HEK293 (cell line): ENCODE data around the gene CLVS2.

ENCODE experiments used
- CTCF ChIA-PET: fragments of 350-600 bp; formaldehyde crosslinking; extraction: SDS; loops from one replicate; lab custom pipeline; 2021; ENCODE audit warnings: antibody characterized with exemption; lab: Yijun Ruan, JAX
- POLR2A ChIA-PET: fragments of 300-600 bp; formaldehyde crosslinking; extraction: SDS; loops from one replicate; lab custom pipeline; 2020; ENCODE audit warnings: antibody characterized with exemption, inconsistent platforms; lab: Yijun Ruan, JAX
- H3K27ac ChIP-seq: fragments of 200-500 bp; sonication (Bioruptor generic); 2 replicates; pipeline ENCODE4 v1.5.1; 2014; ENCODE audit warnings: low read depth, low read length, control low read depth, inconsistent platforms; ENCODE audit errors: extremely low read depth
- H3K36me3 ChIP-seq, 2 experiments: fragments of 200-500 bp in 1 of 2; sonication (Bioruptor generic) in 1 of 2; 1 replicate in 1 of 2; 2 replicates in 1 of 2; pipeline ENCODE4 v1.5.1; 2014 to 2017; ENCODE audit warnings: inconsistent platforms in 2 of 2, low read length in 2 of 2; ENCODE audit not compliant: control insufficient read depth in 2 of 2, insufficient read depth in 1 of 2
- H3K4me1 ChIP-seq: fragments of 200-500 bp; sonication (Bioruptor generic); 2 replicates; pipeline ENCODE4 v1.5.1; 2014; ENCODE audit warnings: mild to moderate bottlenecking, low read length, inconsistent platforms; ENCODE audit not compliant: control insufficient read depth, insufficient read depth
- H3K4me3 ChIP-seq: 2 replicates; pipeline ENCODE4 v1.5.1; 2011; ENCODE audit warnings: low read depth, mild to moderate bottlenecking, control low read depth, low read length, moderate library complexity
- H3K9me3 ChIP-seq: fragments of 200-500 bp; sonication (Bioruptor generic); 2 replicates; pipeline ENCODE4 v1.5.1; 2014; ENCODE audit warnings: low read depth, low read length, inconsistent platforms; ENCODE audit not compliant: control insufficient read depth, insufficient read depth
- AEBP2 ChIP-seq: fragments of 450-650 bp; formaldehyde crosslinking; IDR thresholded peaks from 2 replicates; pipeline ENCODE4 v1.5.1; 2016; ENCODE audit warnings: missing biosample characterization, missing genetic modification characterization, borderline replicate concordance
- REST ChIP-seq: fragments of 450-650 bp; formaldehyde crosslinking; IDR thresholded peaks from 2 replicates; pipeline ENCODE4 v1.5.1; 2016; ENCODE audit warnings: missing biosample characterization, missing genetic modification characterization
- ZBTB48 ChIP-seq: fragments of 450-650 bp; formaldehyde crosslinking; IDR thresholded peaks from 2 replicates; pipeline ENCODE4 v1.5.1; 2016; ENCODE audit warnings: missing biosample characterization, missing genetic modification characterization
- ZNF214 ChIP-seq: fragments of 450-650 bp; formaldehyde crosslinking; IDR thresholded peaks from 2 replicates; pipeline ENCODE4 v1.5.1; 2017; ENCODE audit warnings: missing biosample characterization, mild to moderate bottlenecking, missing genetic modification characterization, borderline replicate concordance
- ZNF513 ChIP-seq: fragments of 450-650 bp; IDR thresholded peaks from 2 replicates; pipeline ENCODE4 v1.5.1; 2018; ENCODE audit warnings: missing biosample characterization, missing genetic modification characterization
- ZNF626 ChIP-seq: fragments of 450-650 bp; sonication (Bioruptor Pico); formaldehyde crosslinking; IDR thresholded peaks from 2 replicates; pipeline ENCODE4 v1.5.1; 2018; ENCODE audit warnings: missing biosample characterization, missing genetic modification characterization, inconsistent platforms
- ZNF664 ChIP-seq: fragments of 450-650 bp; formaldehyde crosslinking; IDR thresholded peaks from 2 replicates; pipeline ENCODE4 v1.5.1; 2016; ENCODE audit warnings: missing biosample characterization, missing genetic modification characterization
- ZNF785 ChIP-seq: fragments of 450-650 bp; formaldehyde crosslinking; IDR thresholded peaks from 2 replicates; pipeline ENCODE4 v1.5.1; 2016; ENCODE audit warnings: missing biosample characterization, missing genetic modification characterization
- ZNF843 ChIP-seq: fragments of 450-650 bp; formaldehyde crosslinking; IDR thresholded peaks from 2 replicates; pipeline ENCODE4 v1.5.1; 2016; ENCODE audit warnings: missing biosample characterization, missing genetic modification characterization
- ZSCAN16 ChIP-seq: fragments of 450-650 bp; formaldehyde crosslinking; IDR thresholded peaks from 2 replicates; pipeline ENCODE4 v1.5.1; 2016; ENCODE audit warnings: missing biosample characterization, missing genetic modification characterization

The CLVS2 gene

GRCh38 chr6:123016431-123017103 lies 20.5 kb downstream of the CLVS2 start:
- CTCF ChIA-PET = no interaction called here
- H3K4me3 ChIP-seq = no peak overlapping the region
- no peak overlapping the region for H3K27ac ChIP-seq
- no peaks in the 10 kb centered on the region for H3K36me3 ChIP-seq
- 0 out of 2 replicates have a peak, but pooled peaks have one; percentile 11 for TF ChIP-seq ZNF843 (tag by site-specific recombination)
- no peak for TF ChIP-seq ZNF664 (tag by site-specific recombination)
- TF ChIP-seq ZBTB48 (tag by site-specific recombination) = peak; percentile 44
- no peaks in the 10 kb centered on the region for H3K9me3 ChIP-seq
- POLR2A ChIA-PET = no interaction called here
- H3K4me1 ChIP-seq = no peaks in the 10 kb centered on the region

GRCh38 chr6:123017104-123017682 lies 21.2 kb downstream of the CLVS2 start:
- Histone ChIP-seq H3K4me3 (no peak overlapping the region), H3K9me3 (no peaks in the 10 kb centered on the region), H3K36me3 (no peaks in the 10 kb centered on the region), H3K27ac (no peak overlapping the region), H3K4me1 (no peaks in the 10 kb centered on the region)
- TF ChIP-seq ZNF626 (tag by site-specific recombination) = no peak
- ChIA-PET POLR2A (no interaction called here), CTCF (interaction anchor here (0.6 kb wide), 1 partner anchor 127 kb away, joined by 3 read pairs; no protein-coding TSS in a partner anchor)

GRCh38 chr6:123022975-123023374 lies 26.9 kb downstream of the CLVS2 start:
- CTCF ChIA-PET = interaction anchor here (1.0 kb wide), 1 partner anchor 153 kb away, joined by 3 read pairs; no protein-coding TSS in a partner anchor
- Histone ChIP-seq H3K4me1 (no peaks in the 10 kb centered on the region), H3K36me3 (no peaks in the 10 kb centered on the region), H3K27ac (no peak overlapping the region), H3K4me3 (no peak overlapping the region), H3K9me3 (no peaks in the 10 kb centered on the region)
- POLR2A ChIA-PET = no interaction called here
- TF ChIP-seq REST (tag by site-specific recombination) = peak; percentile 95
- no peak for TF ChIP-seq ZSCAN16 (tag by site-specific recombination)
- no peak for TF ChIP-seq ZNF785 (tag by site-specific recombination)
- TF ChIP-seq ZNF513 (tag by site-specific recombination) = no peak
- TF ChIP-seq ZNF214 = no peak

GRCh38 chr6:123024976-123025375 lies 28.9 kb downstream of the CLVS2 start:
- Histone ChIP-seq H3K9me3 (no peaks in the 10 kb centered on the region), H3K4me1 (no peaks in the 10 kb centered on the region), H3K4me3 (no peak overlapping the region), H3K36me3 (no peaks in the 10 kb centered on the region), H3K27ac (no peak overlapping the region)
- ChIA-PET CTCF (no interaction called here), POLR2A (no interaction called here)
- TF ChIP-seq AEBP2 (tag by site-specific recombination) = no peak
